Epithelial cell of esophagus (primary cell): ENCODE measurements around the gene VEPH1.

Experiments
- DNase-seq: peaks from one replicate; pipeline ENCODE4 v3.0.0; 2010; ENCODE audit warnings: low read depth
- H3K4me3 ChIP-seq: 2 replicates; pipeline ENCODE4 v1.5.1; 2011; ENCODE audit warnings: mild to moderate bottlenecking, low read length, control low read depth
- TF ChIP-seq, protein P1 (sequence below): IDR thresholded peaks from 2 replicates; pipeline ENCODE4 v1.5.1; 2011; ENCODE audit warnings: low read depth, mild to moderate bottlenecking, low read length, control low read depth, inconsistent platforms; ENCODE audit not compliant: insufficient read depth; ENCODE audit errors: missing control alignments

VEPH1 gene

DNA sequence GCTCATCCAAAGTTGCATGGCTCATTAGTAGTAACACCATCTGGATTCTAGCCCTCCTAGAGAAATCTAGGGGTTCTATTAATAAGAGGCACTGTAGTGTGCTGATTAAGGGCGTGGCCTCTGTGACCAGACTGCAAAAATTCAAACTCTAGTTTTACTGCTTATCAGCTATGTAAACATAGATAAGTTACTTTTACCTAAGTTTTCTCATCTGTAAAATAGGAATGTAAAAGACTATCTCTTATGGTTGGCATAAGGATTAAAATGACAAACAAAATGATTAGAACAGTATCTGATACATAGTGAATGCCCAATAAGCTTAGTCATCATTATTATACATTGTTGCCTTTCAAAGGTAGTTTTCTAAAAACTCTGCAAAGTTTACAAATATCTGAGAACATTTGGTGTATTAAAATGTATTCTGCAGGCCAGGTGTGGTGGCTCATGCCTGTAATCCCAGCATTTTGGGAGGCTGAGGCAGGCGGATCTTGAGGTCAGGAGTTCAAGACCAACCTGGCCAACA, 62.1 kb downstream of the VEPH1 start:
- H3K4me3 ChIP-seq = no peak overlapping the region
- TF ChIP-seq, protein P1, sequence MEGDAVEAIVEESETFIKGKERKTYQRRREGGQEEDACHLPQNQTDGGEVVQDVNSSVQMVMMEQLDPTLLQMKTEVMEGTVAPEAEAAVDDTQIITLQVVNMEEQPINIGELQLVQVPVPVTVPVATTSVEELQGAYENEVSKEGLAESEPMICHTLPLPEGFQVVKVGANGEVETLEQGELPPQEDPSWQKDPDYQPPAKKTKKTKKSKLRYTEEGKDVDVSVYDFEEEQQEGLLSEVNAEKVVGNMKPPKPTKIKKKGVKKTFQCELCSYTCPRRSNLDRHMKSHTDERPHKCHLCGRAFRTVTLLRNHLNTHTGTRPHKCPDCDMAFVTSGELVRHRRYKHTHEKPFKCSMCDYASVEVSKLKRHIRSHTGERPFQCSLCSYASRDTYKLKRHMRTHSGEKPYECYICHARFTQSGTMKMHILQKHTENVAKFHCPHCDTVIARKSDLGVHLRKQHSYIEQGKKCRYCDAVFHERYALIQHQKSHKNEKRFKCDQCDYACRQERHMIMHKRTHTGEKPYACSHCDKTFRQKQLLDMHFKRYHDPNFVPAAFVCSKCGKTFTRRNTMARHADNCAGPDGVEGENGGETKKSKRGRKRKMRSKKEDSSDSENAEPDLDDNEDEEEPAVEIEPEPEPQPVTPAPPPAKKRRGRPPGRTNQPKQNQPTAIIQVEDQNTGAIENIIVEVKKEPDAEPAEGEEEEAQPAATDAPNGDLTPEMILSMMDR = no peak
- DNase-seq = no peak

DNA sequence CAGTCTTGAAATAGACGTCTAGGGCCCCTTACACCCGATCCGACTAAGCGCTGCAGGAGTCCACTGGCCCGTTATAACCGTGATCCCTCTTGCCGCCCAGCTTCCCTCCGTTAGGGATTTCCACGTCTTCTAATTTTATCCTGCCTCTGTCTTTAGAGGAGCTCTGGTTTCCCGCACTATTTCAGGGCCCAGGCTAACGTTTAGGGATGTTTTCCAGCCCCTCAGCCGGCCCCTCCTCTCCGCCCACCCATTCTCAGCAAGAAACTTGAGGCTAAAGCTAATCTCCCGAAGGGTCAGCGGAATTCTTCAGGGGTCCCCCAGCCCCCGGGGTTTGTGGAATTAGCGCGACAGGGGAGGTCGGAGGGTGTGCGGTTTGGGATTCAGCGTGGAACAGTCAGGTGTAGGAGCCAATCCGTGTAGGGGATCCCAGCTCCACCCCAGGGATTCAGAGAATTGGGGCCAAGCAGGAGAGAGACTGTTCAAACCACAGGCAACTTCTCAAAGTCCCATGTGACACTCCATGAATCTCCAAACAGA, 65.0 kb downstream of the VEPH1 start:
- DNase-seq = no peak
- TF ChIP-seq, protein P1 = no peak
- H3K4me3 ChIP-seq = peak overlapping the region; percentile 39

DNA sequence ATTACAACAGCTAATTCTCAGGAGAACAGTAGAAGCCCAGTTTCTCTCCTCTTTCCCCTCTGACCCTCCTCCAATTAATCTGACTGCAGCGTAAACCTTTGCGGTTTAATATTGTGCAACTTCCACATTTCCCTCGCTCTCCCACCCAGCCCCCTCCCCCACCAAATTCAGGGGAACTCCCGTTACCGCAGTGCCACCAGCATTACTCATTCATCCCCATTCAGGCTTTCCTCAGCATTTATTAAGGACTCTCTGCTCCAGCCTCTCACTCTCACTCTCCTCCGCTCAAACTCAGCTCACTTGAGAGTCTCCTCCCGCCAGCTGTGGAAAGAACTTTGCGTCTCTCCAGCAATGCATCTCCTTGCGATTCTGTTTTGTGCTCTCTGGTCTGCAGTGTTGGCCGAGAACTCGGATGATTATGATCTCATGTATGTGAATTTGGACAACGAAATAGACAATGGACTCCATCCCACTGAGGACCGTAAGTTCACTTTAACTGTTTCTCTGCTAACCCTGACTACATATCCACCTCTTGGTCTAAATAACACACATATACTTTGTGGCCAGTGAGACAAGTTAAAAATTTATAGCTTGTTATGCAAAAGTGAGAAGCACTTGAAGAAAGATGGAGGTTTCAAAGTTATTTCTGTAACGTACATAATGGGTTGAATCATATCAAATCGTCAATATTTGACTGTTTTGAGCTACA, 66.5 kb downstream of the VEPH1 start, which contains the start of gene PTX3:
Gene PTX3 (plus strand): TSS at position 268 of the 709 bp plus-strand sequence. CDS start 84 bp downstream, at position 352.
- H3K4me3 ChIP-seq = peak within 1 kb of the TSS; percentile 39
- peak; percentile 52 for DNase-seq
- TF ChIP-seq, protein P1 = no peak

GRCh38 chr3:157429708-157430107, 73.5 kb downstream of the VEPH1 start:
- no peak overlapping the region for H3K4me3 ChIP-seq
- peak; percentile 13 for DNase-seq
- TF ChIP-seq, protein P1 = no peak

DNA sequence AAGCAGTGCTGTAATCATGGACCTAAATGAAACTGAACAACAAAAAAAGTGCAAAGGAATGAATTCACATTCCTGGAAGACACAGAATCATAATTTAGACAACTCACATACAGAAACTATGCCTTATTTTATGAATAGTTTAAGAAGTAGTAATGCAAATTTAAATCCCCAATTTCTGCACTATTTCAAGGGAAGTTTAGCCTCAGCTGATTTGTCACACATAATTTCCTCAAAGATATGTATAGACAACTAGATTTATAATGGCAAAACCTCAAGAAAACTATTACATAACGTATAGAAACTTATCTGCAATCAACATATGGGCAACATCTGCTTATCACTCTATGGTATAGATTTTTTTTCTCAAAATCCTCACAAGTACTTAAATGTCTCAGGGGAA, 74.4 kb downstream of the VEPH1 start:
- H3K4me3 ChIP-seq = no peak overlapping the region
- no peak for DNase-seq
- TF ChIP-seq, protein P1 = no peak

- H3K4me3 ChIP-seq = no peak overlapping the region
- DNase-seq = no peak
- TF ChIP-seq, protein P1 = no peak
These were observed 75.3 kb downstream of the VEPH1 start for GRCh38 chr3:157427901-157428300.

DNA sequence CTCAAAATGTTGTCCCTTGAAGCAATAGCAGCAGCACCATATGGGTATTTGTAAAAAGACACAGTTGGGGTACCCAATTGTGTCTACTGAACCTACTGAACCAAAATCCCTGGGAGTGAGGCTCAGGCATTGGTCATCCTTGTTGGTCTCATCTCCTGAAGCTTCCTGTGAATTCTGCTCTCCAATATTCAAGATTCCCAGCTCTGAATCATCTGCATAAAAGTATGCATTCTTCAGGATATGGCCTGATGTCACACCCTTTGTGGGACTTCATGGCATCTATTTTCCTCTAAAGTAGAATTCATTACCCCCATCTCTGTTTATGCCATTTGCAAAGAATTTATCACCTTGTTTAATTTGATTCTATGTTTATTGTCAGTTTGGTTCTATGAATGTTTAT, 79.9 kb downstream of the VEPH1 start:
- no peak for DNase-seq
- TF ChIP-seq, protein P1 = no peak
- no peak overlapping the region for H3K4me3 ChIP-seq
